Uterus (tissue), 4 donors: ENCODE results near the gene RAP2C. TPM values are rescaled to one million over a fixed set of nuclear protein-coding genes. Genes with fewer than 3 reads are reported as not detected.

Source experiments
- DNase-seq, 2 donors: peaks; one replicate each; pipeline ENCODE4 v3.0.0-alpha.2; 2019 to 2020
- H3K27ac ChIP-seq, 2 donors: fragments of 200-600 bp; sonication (generic); 1 replicate in 1 of 2; 2 replicates in 1 of 2; pipeline ENCODE4 v1.5.1; 2016 to 2018
- H3K27me3 ChIP-seq, 2 donors: fragments of 200-600 bp; sonication (generic); one replicate each; pipeline ENCODE4 v1.5.1; 2018 to 2019; ENCODE audit warnings: control low read depth in 1 of 2
- H3K36me3 ChIP-seq, 2 donors: fragments of 200-600 bp; sonication (generic); one replicate each; pipeline ENCODE4 v1.5.1; 2019; ENCODE audit warnings: control low read depth in 1 of 2
- H3K4me1 ChIP-seq, 2 donors: fragments of 200-600 bp; sonication (generic); one replicate each; pipeline ENCODE4 v1.5.1; 2018 to 2019; ENCODE audit warnings: control low read depth in 1 of 2
- H3K4me3 ChIP-seq, 2 donors: fragments of 200-600 bp; sonication (generic); 1 replicate in 1 of 2; 2 replicates in 1 of 2; pipeline ENCODE4 v1.5.1; 2018 to 2019; ENCODE audit warnings: mild to moderate bottlenecking in 1 of 2
- H3K9me3 ChIP-seq, 2 donors: fragments of 200-600 bp; sonication (generic); one replicate each; pipeline ENCODE4 v1.5.1; 2019; ENCODE audit warnings: control low read depth in 1 of 2
- CTCF ChIP-seq, 4 experiments: fragments of 200-600 bp in 2 of 4; fragments of 450-650 bp in 2 of 4; sonication (generic) in 2 of 4; IDR thresholded peaks; one replicate each; pipeline ENCODE4 v1.5.1; 2016 to 2019; ENCODE audit warnings: antibody characterized with exemption in 4 of 4, mild to moderate bottlenecking in 2 of 4, moderate library complexity in 1 of 4
- POLR2A ChIP-seq, 2 donors: fragments of 450-650 bp; IDR thresholded peaks; one replicate each; pipeline ENCODE4 v1.6.1; 2016; ENCODE audit warnings: antibody characterized with exemption in 2 of 2, mild to moderate bottlenecking in 1 of 2, moderate library complexity in 1 of 2
- intact Hi-C: fragments of 100-400 bp; cut with DNase I; formaldehyde crosslinking; loops from one replicate; pipeline ENCODE4 v1.15.1; 2023; ENCODE audit warnings: low total_unique reads
- total RNA-seq, 4 donors: library from RNA; depleted of rRNA in 3 of 4; stranded (reverse); fragments of >200 nt in 3 of 4; gene quantifications; one replicate each; pipeline versions ENCODE4 v1.1.0 to v1.2.4, GENCODE V29; 2014 to 2023
- donor health status: DM: yes; HTN: yes; CAD: no.

The RAP2C gene
- total RNA-seq, 4 donors from 2014 or later, result 68.6 to 146 (median 111) TPM

- intact Hi-C loops, result no loop called here
- Histone ChIP-seq H3K27me3 (peaks cover 0 to 4% of the 10 kb centered on the region in 2 donors), H3K4me1 (no peaks in the 10 kb centered on the region), H3K9me3 (no peaks in the 10 kb centered on the region), H3K27ac (no peak overlapping the region), H3K4me3 (no peak overlapping the region), H3K36me3 (no peaks in the 10 kb centered on the region)
- TF ChIP-seq POLR2A (IDR thresholded peaks at IDR 0.05) (no peak), CTCF (IDR thresholded peaks at IDR 0.05) (no peak)
- DNase-seq, result no peak
Measured at GRCh38 chrX:132153166-132153565, 66.1 kb downstream of the RAP2C start.

Other genes starting within 250 kb of the RAP2C start
- gene STK26, start 196.1 kb downstream of the RAP2C start, total RNA-seq, result 100 to 1,000 TPM in 2 of 4 donors, 10 to 100 TPM in 2; 65.9 to 137 (median 111) TPM
- 1 to 10 TPM; 1.6 to 5.9 (median 3.9) TPM for gene FRMD7, start 91.4 kb downstream of the RAP2C start, total RNA-seq